Measurements from ENCODE around the gene CPEB3.

CPEB3 gene

DNA sequence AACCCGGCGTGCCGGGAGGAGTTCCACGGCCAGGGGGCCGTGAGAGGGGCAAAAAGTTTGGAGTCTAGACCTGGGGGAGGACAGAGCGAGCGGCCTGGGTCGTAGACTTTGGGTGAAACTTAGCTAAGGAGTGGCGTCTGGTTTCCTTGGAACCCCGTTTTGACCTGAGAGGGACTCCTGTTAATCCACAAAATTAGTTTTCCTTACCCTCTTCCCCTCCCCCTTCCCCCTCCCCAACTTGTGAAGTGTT is 663 bp upstream of the CPEB3 start:
- Mint-ChIP-seq H3K36me3 (ENCODE audit: low read depth) (peaks cover 30% of the 10 kb centered on the region), H3K27ac (peak overlapping the region; percentile 87), H3K9me3 (no peaks in the 10 kb centered on the region), H3K4me1 (ENCODE audit: low read depth) (peaks cover 30% of the 10 kb centered on the region), H3K4me3 (peak overlapping the region; percentile 81), H3K27me3 (no peaks in the 10 kb centered on the region)
- no peak for DNase-seq

DNA sequence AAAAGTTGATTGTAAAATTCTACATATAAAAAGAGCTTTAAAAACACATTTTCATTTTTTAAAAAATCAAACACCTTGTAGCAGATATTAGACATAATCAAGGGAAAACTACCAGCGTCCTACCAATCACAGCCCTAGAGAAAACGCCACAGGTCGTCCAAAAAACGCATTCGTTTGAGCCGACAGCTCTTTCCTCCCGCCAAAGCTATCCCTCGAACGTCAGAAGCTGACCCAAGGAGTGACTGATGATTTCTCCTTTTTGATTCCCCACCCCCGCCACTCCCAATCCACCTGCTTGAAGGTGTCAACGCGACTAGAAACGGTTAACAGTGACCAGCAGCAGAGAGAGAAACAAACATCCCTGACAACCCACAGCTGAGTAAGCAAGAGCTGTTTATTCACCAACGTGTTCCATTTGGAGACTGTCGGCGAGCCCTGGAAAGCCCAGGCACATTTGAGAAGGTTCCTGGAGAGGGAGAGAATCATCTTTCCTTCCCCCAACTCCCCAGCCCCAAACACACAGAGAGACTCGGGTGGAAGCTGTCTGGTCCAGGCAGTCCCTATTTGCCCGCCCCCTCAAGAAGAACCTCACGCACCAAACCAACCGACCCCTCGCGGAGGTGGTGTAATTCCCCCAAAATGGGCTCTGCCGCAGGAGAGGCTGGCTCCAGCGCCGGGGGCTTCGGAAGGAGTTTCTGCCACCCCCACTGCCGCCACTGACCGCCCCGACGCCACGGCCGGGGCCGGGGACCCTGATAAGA is 622 bp downstream of the CPEB3 start:
- Mint-ChIP-seq H3K27me3 (no peaks in the 10 kb centered on the region), H3K4me1 (ENCODE audit: low read depth) (peaks cover 29% of the 10 kb centered on the region), H3K9me3 (no peaks in the 10 kb centered on the region), H3K36me3 (ENCODE audit: low read depth) (peaks cover 22% of the 10 kb centered on the region), H3K27ac (peak overlapping the region; percentile 87), H3K4me3 (peak overlapping the region; percentile 81)
- no peak for DNase-seq

DNA sequence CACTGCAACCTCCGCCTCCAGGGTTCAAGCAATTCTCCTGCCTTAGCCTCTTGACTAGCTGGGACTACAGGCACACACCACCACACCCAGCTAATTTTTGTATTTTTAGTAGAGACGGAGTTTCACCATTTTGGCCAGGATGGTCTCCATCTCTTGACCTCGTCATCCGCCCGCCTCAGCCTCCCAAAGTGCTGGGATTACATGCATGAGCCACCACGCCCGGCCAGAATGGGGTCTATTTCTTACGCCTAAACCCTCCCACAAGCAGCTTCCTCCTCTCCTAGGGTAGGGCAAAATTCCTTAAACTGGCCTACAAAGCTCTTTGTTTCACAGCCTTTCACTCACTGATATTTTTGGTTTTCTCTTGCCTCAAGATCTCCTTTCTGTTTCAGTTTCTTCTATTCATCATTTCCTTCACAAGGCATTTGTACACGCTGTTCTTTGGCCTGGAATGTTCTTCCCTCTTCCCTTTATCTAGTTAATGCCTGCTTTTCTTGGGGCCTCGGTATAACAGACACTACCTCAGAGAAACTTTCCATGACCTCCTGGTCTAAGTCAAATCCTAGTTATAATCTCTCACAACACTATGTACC is 6.7 kb downstream of the CPEB3 start:
- Mint-ChIP-seq H3K4me1 (ENCODE audit: low read depth) (peaks cover 12% of the 10 kb centered on the region), H3K4me3 (no peak overlapping the region), H3K27me3 (no peaks in the 10 kb centered on the region), H3K9me3 (no peaks in the 10 kb centered on the region), H3K36me3 (ENCODE audit: low read depth) (no peaks in the 10 kb centered on the region), H3K27ac (no peak overlapping the region)
- DNase-seq: no peak

DNA sequence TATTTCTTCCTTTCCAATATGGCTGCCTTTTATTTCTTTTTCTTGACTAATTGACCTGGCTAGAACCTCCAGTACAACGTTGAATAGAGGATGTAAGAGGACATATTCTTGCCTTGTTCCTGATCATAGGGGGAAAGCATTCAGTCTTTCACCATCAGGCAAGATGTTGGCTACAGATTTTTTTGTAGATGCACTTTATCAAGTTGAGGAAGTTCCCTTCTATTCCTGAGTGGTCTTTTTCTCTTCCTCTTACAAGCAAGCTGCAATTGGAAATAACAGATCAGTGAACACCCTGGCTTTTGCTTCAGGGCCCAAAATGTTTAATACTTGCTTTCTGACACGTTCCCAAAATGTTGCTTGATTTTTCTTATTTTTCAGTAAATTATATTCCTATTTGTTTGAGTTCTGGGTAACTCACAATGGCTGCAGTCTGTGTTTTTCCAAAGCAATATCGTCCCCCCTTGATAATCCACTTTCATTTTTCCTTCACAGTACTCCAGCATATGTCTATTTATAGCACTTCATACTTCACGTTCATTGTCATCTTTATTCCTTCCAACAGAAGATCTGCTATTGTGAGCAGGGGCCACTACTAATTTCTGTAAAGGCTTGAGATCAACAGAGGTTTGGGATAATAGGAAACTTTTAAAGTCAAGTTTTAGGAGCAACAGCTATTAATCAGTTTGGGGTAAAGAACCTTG is 11.7 kb downstream of the CPEB3 start:
- H3K4me3 Mint-ChIP-seq: no peak overlapping the region
- no peaks in the 10 kb centered on the region for H3K36me3 Mint-ChIP-seq (ENCODE audit: low read depth)
- H3K27me3 Mint-ChIP-seq: no peaks in the 10 kb centered on the region
- DNase-seq: no peak
- H3K27ac Mint-ChIP-seq: no peak overlapping the region
- H3K9me3 Mint-ChIP-seq: no peaks in the 10 kb centered on the region
- H3K4me1 Mint-ChIP-seq (ENCODE audit: low read depth): peaks cover 4% of the 10 kb centered on the region

DNA sequence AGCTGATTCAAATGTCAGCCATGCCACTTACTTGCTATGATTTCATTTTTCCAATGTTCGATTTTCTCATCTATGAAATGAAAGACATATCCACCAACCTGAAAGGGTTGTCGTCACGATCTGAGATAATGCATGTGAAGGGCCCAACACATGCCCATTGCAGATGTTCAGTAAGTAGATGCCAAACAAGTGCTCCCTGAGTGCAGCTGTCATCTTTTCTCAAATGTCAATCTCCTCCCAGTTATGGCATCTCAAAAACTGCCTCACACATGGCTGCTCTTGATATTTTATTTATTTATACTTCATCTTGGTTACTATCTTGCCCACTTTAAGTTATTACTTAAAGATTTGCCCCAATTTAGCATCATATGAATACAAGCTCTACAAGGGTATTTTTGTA is 16.8 kb downstream of the CPEB3 start:
- no peaks in the 10 kb centered on the region for H3K9me3 Mint-ChIP-seq
- no peaks in the 10 kb centered on the region for H3K27me3 Mint-ChIP-seq
- no peaks in the 10 kb centered on the region for H3K4me1 Mint-ChIP-seq (ENCODE audit: low read depth)
- H3K27ac Mint-ChIP-seq: no peak overlapping the region
- H3K4me3 Mint-ChIP-seq: no peak overlapping the region
- H3K36me3 Mint-ChIP-seq (ENCODE audit: low read depth): no peaks in the 10 kb centered on the region
- DNase-seq: no peak

DNA sequence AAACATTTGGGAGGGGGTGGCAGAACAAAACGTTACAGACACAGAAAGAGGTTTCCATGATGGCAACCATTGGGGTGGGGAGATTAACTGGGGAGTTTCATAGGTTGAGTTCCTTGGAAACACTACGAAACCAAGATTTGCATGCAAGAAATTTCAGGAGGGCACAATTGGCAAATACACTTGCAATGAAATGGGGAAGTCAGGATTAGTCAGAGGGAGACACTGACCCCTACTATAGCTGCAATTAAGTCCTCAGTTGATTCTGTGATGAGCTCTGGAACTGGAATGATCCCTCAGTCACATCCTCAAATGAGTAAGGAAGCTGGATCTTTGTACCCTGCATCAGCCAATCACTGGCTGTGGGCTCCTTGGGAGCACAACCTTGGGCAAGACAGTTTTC is 22.1 kb downstream of the CPEB3 start:
- H3K27me3 Mint-ChIP-seq: no peaks in the 10 kb centered on the region
- DNase-seq: no peak
- H3K36me3 Mint-ChIP-seq (ENCODE audit: low read depth): no peaks in the 10 kb centered on the region
- no peak overlapping the region for H3K4me3 Mint-ChIP-seq
- no peak overlapping the region for H3K27ac Mint-ChIP-seq
- H3K4me1 Mint-ChIP-seq (ENCODE audit: low read depth): peaks cover 7% of the 10 kb centered on the region
- H3K9me3 Mint-ChIP-seq: no peaks in the 10 kb centered on the region

DNA sequence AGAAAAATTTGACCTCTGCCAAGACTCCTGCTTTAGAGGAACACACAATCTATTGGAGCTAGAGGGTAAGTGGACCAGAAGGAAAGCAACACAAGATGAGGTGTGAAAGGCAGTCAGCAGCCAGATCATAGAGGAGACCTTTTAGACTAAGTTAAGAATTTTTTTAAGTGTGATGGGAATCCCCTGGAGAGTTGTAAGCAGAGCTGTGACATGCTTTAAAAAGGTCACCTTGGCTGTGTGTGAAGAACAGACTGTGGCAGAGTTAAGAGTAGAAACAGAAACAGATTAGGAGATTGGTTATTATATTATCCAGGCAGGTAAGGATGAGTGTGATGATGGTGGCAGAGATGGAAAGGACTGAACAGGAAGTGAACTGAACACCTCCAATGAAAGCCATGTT is 23.5 kb downstream of the CPEB3 start:
- H3K4me1 Mint-ChIP-seq (ENCODE audit: low read depth): peaks cover 7% of the 10 kb centered on the region
- no peaks in the 10 kb centered on the region for H3K27me3 Mint-ChIP-seq
- no peak overlapping the region for H3K27ac Mint-ChIP-seq
- H3K9me3 Mint-ChIP-seq: no peaks in the 10 kb centered on the region
- DNase-seq: no peak
- no peaks in the 10 kb centered on the region for H3K36me3 Mint-ChIP-seq (ENCODE audit: low read depth)
- H3K4me3 Mint-ChIP-seq: no peak overlapping the region

DNA sequence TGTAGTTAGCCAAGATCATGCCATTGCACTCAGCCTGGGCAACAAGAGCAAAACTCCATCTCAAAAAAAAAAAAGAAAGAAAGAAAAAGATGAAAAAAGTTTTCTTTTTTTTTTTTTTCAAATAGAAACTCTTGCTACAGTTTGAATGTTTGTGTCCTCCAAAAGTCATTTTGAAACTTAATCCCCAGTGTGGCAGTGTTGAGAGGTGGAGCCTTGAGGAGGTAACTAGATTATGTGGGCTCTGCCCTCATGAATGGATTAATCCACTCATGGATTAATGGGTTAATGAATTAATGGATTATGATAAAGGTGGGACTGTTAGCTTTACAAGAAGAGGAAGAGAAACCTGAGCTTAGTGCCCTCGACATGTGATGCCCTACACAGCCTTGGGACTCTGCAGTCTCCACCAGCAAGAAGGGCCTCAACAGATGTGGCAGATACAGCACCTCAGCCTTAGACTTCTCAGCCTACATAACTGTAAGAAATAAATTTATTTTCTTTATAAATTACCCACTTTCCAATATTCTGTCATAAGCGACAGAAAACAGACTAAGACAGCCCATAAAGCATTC is 25.1 kb downstream of the CPEB3 start:
- Mint-ChIP-seq H3K36me3 (ENCODE audit: low read depth) (no peaks in the 10 kb centered on the region), H3K27me3 (no peaks in the 10 kb centered on the region), H3K4me3 (no peak overlapping the region), H3K9me3 (no peaks in the 10 kb centered on the region), H3K27ac (no peak overlapping the region), H3K4me1 (ENCODE audit: low read depth) (peaks cover 7% of the 10 kb centered on the region)
- no peak for DNase-seq

DNA sequence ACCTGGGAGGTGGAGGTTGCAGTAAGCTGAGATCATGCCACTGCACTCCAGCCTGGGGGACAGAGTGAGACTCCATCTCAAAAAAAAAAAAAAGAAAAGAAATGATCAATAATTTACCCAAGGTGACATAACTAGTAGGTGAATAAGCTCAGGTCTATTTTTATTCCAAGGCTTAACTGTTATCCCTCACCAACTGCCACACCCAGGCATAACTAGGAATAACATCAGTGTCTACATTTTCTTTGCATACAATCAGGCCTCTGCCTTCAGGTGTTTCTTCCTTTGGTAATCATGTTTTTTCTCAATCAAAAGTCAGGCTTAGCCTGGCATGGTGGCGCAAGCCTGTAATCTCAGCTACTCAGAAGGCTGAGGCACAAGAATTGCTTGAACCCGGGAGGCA is 26.6 kb downstream of the CPEB3 start:
- Mint-ChIP-seq H3K9me3 (no peaks in the 10 kb centered on the region), H3K4me3 (no peak overlapping the region), H3K27ac (no peak overlapping the region), H3K4me1 (ENCODE audit: low read depth) (peaks cover 7% of the 10 kb centered on the region), H3K36me3 (ENCODE audit: low read depth) (no peaks in the 10 kb centered on the region), H3K27me3 (no peaks in the 10 kb centered on the region)
- DNase-seq: no peak

DNA sequence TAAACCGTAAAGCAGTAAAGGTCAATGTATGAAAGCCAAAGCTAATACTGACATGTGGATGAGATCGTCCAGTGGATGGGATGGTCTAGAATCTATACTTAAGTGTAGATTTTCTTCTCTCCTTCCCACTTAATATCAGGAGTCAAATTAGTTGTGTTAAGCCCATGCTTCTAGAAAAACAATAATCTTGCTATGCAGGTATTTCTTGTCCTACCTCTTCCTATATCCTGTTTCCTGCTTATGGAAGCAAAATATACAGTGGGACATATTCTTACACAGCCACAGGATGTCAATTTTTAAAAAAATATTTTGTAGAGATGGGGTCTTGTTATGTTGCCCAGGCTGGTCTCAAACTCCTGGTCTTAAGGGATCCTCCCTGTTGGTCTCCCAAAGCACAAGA is 27.5 kb downstream of the CPEB3 start:
- H3K4me3 Mint-ChIP-seq: no peak overlapping the region
- H3K27me3 Mint-ChIP-seq: no peaks in the 10 kb centered on the region
- no peak overlapping the region for H3K27ac Mint-ChIP-seq
- no peaks in the 10 kb centered on the region for H3K9me3 Mint-ChIP-seq
- H3K36me3 Mint-ChIP-seq (ENCODE audit: low read depth): no peaks in the 10 kb centered on the region
- no peak for DNase-seq
- peaks cover 7% of the 10 kb centered on the region for H3K4me1 Mint-ChIP-seq (ENCODE audit: low read depth)

DNA sequence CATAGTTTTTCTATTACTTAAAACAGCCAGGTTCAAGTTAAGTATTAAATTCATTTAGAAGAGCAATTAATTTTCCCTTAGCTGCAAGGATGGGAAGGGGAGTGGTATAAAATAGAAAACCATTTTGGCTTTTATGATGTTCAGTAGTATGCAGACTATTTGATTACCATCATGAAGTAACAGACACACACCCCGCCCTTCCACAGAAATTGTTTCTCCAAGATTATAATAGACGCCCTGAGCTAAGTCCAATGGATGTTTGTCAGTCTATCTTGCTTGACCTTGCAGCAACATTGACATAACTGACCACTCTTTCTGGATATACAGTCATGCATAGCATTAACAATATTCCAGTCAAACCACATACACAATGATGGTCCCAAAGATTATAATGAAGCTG is 42.3 kb downstream of the CPEB3 start:
- no peak for DNase-seq
- Mint-ChIP-seq H3K27ac (no peak overlapping the region), H3K36me3 (ENCODE audit: low read depth) (no peaks in the 10 kb centered on the region), H3K27me3 (no peaks in the 10 kb centered on the region), H3K4me1 (ENCODE audit: low read depth) (no peaks in the 10 kb centered on the region), H3K4me3 (no peak overlapping the region), H3K9me3 (no peaks in the 10 kb centered on the region)

DNA sequence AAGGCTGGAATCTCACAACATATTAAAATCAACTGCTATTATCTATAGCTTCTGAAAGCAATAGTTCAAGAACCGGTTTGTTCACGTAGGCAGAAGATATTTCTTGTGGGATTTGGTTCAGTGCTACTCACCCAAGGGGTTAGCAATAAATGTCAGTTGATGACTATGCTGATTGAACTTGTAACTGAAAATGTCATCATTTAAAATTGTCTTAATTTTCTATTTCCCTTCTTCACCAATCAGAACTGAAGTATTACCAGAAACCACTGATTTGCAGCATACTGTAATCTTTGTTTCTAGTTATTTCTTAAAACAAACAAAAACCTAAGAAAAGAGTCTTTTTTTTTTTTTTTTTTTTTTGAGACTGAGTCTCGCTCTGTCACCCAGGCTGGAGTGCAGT is 46.1 kb downstream of the CPEB3 start:
- Mint-ChIP-seq H3K4me1 (ENCODE audit: low read depth) (peaks cover 27% of the 10 kb centered on the region), H3K27ac (no peak overlapping the region), H3K9me3 (no peaks in the 10 kb centered on the region), H3K36me3 (ENCODE audit: low read depth) (peaks cover 4% of the 10 kb centered on the region), H3K4me3 (no peak overlapping the region), H3K27me3 (peaks cover 6% of the 10 kb centered on the region)
- no peak for DNase-seq

DNA sequence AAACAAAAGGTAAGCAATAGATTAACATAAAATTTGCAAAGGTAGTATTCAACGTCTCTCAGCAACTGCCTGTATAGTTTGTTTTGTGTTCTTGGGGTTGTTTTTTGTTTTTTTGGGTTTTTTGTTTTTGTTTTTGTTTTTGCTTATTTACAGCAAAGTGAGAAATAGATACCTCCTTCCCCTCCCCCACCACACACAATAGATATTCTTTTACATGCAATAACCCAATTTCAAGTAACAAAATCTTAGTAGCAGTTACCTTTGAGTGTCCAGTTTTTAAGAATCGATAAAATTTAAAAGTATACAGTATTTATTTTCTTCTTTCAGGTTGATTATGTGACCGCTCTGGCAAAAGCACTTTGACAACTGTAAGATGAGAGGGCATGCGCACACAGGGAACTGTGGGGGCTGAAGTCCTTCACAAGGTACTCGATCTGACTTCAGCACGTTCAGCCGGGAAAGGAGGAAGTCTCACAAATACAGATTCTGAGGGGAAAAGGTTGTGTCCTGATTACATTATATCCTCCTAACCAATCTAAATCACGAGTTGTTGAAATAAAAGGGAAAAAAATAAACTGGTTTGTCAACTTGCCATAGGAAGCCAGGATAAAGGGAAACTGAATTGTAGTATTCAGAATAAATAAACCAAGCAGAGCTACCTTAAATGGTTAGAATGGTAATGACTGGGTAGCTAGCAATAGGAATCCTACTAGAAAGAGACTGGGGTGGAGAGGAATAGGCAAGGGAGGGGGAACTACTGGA is 47.8 kb downstream of the CPEB3 start:
- DNase-seq: peak; percentile 44
- Mint-ChIP-seq H3K9me3 (no peaks in the 10 kb centered on the region), H3K4me1 (ENCODE audit: low read depth) (peaks cover 39% of the 10 kb centered on the region), H3K27me3 (peaks cover 17% of the 10 kb centered on the region), H3K4me3 (peak overlapping the region; percentile 56), H3K27ac (no peak overlapping the region), H3K36me3 (ENCODE audit: low read depth) (peaks cover 6% of the 10 kb centered on the region)

DNA sequence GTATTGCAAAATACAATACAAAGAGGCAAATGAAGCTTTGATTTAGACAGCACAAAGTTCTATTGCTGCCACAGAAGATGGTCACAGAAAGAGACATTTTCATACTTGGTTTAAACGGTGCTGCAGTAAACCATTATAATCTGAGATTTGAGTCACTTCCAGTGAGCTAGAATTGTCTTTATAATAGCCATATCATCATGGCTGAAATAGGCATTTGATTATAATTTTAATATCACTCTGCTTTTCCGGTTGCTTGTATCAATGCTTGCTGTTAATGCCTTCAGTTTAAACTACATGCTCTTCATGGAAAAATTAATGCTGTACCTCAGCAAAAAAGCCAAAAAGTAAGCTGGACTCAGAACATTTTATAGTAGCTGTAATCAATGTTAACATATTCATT is 48.5 kb downstream of the CPEB3 start:
- Mint-ChIP-seq H3K4me3 (peak overlapping the region; percentile 18), H3K27ac (no peak overlapping the region), H3K4me1 (ENCODE audit: low read depth) (peaks cover 40% of the 10 kb centered on the region), H3K9me3 (no peaks in the 10 kb centered on the region), H3K27me3 (peaks cover 19% of the 10 kb centered on the region), H3K36me3 (ENCODE audit: low read depth) (peaks cover 6% of the 10 kb centered on the region)
- DNase-seq: no peak
